ENCODE measurements around the gene HOXA4. TPM values are rescaled to one million over a fixed set of nuclear protein-coding genes. Genes with fewer than 3 reads are reported as not detected.

HOXA4 gene
- total and polyA plus RNA-seq, 2 experiments from 2014 or later: not detected

DNA sequence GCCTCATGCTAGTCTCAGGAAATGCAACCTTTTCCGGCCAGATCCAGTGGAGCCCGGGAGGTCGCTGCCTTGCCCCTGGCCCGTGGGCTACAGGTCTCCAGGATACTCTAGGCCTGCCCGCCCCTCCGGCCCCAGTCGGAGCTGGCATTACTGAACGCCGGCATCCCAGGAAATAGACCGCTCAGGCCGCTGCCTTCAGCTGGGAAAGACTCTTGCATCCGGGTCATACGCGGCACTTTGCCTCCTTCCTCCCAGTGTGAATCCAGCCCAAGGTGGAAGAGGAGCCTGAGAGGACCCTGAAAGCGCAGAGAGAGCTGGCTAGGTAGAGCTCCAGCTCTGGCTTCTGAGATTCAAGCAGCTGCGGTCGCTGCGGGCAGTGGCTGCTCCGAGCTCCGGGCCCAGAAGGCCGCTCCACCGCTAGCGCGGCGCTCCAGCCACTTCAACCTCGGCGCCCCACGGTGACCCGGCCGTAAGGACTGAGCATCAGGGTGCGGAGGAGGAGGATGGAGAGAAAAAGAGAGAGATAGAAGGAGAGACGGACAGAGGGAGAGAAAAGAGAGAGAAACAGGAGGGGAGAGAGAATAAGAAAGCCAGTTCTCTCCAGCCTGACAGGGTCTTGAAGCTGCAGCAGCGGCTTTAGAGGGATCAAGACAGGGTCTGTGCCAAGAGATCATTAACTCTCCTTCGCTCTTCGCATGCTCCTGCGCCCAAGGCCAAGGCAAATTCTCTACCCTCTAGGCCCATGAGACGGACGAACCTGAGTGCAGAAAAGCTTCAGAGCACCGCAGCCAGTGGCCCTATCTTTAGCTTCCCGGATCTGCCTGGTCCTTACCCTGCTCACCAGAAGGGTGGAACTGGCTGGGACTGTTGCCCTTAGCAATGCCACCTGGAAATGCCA lies 45.3 kb upstream of the HOXA4 start (continued):
- TF ChIP-seq, protein P1, sequence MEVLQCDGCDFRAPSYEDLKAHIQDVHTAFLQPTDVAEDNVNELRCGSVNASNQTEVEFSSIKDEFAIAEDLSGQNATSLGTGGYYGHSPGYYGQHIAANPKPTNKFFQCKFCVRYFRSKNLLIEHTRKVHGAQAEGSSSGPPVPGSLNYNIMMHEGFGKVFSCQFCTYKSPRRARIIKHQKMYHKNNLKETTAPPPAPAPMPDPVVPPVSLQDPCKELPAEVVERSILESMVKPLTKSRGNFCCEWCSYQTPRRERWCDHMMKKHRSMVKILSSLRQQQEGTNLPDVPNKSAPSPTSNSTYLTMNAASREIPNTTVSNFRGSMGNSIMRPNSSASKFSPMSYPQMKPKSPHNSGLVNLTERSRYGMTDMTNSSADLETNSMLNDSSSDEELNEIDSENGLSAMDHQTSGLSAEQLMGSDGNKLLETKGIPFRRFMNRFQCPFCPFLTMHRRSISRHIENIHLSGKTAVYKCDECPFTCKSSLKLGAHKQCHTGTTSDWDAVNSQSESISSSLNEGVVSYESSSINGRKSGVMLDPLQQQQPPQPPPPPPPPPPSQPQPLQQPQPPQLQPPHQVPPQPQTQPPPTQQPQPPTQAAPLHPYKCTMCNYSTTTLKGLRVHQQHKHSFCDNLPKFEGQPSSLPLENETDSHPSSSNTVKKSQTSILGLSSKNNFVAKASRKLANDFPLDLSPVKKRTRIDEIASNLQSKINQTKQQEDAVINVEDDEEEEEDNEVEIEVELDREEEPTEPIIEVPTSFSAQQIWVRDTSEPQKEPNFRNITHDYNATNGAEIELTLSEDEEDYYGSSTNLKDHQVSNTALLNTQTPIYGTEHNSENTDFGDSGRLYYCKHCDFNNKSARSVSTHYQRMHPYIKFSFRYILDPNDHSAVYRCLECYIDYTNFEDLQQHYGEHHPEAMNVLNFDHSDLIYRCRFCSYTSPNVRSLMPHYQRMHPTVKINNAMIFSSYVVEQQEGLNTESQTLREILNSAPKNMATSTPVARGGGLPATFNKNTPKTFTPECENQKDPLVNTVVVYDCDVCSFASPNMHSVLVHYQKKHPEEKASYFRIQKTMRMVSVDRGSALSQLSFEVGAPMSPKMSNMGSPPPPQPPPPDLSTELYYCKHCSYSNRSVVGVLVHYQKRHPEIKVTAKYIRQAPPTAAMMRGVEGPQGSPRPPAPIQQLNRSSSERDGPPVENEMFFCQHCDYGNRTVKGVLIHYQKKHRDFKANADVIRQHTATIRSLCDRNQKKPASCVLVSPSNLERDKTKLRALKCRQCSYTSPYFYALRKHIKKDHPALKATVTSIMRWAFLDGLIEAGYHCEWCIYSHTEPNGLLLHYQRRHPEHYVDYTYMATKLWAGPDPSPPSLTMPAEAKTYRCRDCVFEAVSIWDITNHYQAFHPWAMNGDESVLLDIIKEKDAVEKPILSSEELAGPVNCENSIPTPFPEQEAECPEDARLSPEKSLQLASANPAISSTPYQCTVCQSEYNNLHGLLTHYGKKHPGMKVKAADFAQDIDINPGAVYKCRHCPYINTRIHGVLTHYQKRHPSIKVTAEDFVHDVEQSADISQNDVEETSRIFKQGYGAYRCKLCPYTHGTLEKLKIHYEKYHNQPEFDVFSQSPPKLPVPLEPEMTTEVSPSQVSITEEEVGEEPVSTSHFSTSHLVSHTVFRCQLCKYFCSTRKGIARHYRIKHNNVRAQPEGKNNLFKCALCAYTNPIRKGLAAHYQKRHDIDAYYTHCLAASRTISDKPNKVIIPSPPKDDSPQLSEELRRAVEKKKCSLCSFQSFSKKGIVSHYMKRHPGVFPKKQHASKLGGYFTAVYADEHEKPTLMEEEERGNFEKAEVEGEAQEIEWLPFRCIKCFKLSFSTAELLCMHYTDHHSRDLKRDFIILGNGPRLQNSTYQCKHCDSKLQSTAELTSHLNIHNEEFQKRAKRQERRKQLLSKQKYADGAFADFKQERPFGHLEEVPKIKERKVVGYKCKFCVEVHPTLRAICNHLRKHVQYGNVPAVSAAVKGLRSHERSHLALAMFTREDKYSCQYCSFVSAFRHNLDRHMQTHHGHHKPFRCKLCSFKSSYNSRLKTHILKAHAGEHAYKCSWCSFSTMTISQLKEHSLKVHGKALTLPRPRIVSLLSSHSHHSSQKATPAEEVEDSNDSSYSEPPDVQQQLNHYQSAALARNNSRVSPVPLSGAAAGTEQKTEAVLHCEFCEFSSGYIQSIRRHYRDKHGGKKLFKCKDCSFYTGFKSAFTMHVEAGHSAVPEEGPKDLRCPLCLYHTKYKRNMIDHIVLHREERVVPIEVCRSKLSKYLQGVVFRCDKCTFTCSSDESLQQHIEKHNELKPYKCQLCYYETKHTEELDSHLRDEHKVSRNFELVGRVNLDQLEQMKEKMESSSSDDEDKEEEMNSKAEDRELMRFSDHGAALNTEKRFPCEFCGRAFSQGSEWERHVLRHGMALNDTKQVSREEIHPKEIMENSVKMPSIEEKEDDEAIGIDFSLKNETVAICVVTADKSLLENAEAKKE (CRISPR knock-in tag; IDR thresholded peaks at IDR 0.05): no peak
- no peak for TF ChIP-seq ZNF114 (CRISPR knock-in tag; IDR thresholded peaks at IDR 0.05)
- TF ChIP-seq, protein P2, sequence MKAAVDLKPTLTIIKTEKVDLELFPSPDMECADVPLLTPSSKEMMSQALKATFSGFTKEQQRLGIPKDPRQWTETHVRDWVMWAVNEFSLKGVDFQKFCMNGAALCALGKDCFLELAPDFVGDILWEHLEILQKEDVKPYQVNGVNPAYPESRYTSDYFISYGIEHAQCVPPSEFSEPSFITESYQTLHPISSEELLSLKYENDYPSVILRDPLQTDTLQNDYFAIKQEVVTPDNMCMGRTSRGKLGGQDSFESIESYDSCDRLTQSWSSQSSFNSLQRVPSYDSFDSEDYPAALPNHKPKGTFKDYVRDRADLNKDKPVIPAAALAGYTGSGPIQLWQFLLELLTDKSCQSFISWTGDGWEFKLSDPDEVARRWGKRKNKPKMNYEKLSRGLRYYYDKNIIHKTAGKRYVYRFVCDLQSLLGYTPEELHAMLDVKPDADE (IDR thresholded peaks at IDR 0.05): no peak

DNA sequence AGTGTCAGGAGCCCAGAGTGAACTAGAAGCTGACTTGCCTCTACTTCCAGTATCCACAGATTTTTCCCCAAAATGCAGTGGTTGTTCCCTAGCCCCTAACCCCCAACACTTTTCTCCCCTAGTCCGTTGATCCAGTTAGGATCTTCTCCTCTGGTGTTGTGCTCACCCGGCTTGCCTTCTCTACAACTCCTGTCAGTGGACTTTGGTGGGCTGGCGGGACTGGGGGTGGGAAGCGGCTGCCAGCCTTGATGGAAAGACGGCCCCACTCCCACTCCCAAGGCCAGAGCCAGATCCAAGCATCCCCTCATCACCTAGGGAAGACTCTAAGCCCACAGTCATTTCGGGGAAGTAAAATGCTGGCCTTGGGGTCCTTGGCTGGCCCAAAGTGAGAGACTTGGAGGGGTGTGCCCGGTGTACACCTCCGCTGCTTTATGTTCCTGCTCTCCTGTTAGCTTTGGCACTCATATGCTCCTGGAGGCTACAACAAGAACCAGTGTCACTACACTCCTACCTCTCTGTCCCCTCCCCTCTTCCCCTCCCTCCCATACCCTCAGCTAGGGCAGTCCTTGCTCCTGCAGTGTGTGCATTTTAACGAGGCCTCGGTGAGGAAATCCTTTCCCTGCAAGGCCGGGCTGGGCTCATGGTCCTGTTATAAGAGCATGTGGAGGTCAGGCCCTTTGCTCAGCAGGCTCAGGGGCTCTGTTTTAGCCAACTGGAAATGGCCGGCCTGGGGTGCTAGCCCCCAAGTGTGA lies 44.5 kb upstream of the HOXA4 start:
- Mint-ChIP-seq H3K4me3 (no peak overlapping the region), H3K9me3 (peaks cover 13% of the 10 kb centered on the region; the same call in 2 of the 3 replicates), H3K27me3 (ENCODE audit: insufficient read depth, low read depth, poor library complexity) (peaks cover 95% of the 10 kb centered on the region), H3K27ac (no peak overlapping the region), H3K36me3 (ENCODE audit: low read depth) (no peaks in the 10 kb centered on the region; the same call in 2 of the 3 replicates), H3K4me1 (peaks cover 20% of the 10 kb centered on the region)
- Histone ChIP-seq H3K4me2 (no peak overlapping the region; the same call in 1 of the 2 replicates), H3K36me3 (ENCODE audit: insufficient read depth) (no peaks in the 10 kb centered on the region), H3K27me3 (ENCODE audit: insufficient read depth) (peaks cover 100% of the 10 kb centered on the region), H3K79me2 (replicated peaks; ENCODE audit: insufficient read depth) (no peaks in the 10 kb centered on the region), H3K9me2 (ENCODE audit: insufficient read depth) (no peaks in the 10 kb centered on the region), H2AFZ (no peak overlapping the region), H3K27ac (ENCODE audit: low read depth) (no peak overlapping the region), H4K20me1 (replicated peaks; ENCODE audit: insufficient read depth) (peaks cover 55% of the 10 kb centered on the region), H3K4me1 (ENCODE audit: insufficient read depth) (peaks cover 35% of the 10 kb centered on the region), H3K4me3 (no peak overlapping the region), H3F3A (replicated peaks; ENCODE audit: low read depth) (peaks cover 47% of the 10 kb centered on the region)
- DNase-seq (ENCODE audit: low spot score) (peak; percentile 33), ATAC-seq (no peak)
- TF ChIP-seq, protein P3, sequence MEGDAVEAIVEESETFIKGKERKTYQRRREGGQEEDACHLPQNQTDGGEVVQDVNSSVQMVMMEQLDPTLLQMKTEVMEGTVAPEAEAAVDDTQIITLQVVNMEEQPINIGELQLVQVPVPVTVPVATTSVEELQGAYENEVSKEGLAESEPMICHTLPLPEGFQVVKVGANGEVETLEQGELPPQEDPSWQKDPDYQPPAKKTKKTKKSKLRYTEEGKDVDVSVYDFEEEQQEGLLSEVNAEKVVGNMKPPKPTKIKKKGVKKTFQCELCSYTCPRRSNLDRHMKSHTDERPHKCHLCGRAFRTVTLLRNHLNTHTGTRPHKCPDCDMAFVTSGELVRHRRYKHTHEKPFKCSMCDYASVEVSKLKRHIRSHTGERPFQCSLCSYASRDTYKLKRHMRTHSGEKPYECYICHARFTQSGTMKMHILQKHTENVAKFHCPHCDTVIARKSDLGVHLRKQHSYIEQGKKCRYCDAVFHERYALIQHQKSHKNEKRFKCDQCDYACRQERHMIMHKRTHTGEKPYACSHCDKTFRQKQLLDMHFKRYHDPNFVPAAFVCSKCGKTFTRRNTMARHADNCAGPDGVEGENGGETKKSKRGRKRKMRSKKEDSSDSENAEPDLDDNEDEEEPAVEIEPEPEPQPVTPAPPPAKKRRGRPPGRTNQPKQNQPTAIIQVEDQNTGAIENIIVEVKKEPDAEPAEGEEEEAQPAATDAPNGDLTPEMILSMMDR (conservative IDR thresholded peaks at IDR 0.05; ENCODE audit: low read depth in 2 of 2): no peak
- TF ChIP-seq EZH2 (IDR thresholded peaks at IDR 0.05; ENCODE audit: low read depth, unreplicated experiment) (peak; percentile 80), ZNF331 (CRISPR knock-in tag; IDR thresholded peaks at IDR 0.05; ENCODE audit: low read depth) (no peak)

Measured in GM23338 (cell line).